ENCODE measurements around the gene ZNF326. TPM values are rescaled to one million over a fixed set of nuclear protein-coding genes. Genes with fewer than 3 reads are reported as not detected.
"Not testable (repeated sequence)": the region's sequence is repeated elsewhere in the genome, so short reads cannot be mapped to it uniquely, and the experiment has no call there.

ZNF326 gene
- polyA plus RNA-seq, 1 of the 3 experiments (the other 2 are of a cell fraction) = 16.4 TPM

DNA sequence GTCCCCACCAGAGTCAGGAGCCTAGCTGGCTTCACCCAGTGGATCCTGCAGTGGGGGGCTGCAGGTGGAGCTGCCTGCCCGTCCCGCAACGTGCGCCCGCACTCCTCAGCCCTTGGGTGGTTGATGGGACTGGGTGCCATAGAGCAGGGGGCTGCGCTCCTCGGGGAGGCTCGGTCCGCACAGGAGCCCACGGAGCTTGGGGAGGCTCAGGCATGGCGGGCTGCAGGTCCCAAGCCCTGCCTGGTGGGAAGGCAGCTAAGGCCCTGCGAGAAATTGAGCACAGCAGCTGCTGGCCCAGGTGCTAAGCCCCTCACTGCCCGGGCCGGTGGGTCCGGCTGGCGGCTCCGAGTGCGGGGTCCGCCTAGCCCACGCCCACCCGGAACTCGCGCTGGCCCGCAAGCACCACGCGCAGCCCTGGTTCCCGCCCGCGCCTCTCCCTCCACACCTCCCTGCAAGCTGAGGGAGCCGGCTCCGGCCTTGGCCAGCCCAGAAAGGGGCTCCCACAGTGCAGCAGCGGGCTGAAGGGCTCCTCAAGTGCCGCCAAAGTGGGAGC lies 10.3 kb upstream of the ZNF326 start:
- H3K4me2 ChIP-seq; H4K20me1 ChIP-seq (ENCODE audit: insufficient read depth); POLR2A ChIA-PET; H2AFZ ChIP-seq (ENCODE audit: low read depth); H3K79me2 ChIP-seq (ENCODE audit: insufficient read depth); H3K4me3 ChIP-seq (ENCODE audit: low read depth in 2 of 2, low read length in 1 of 2); H3K27ac ChIP-seq (ENCODE audit: low read depth in 2 of 2, low read length in 1 of 2); H3K9me2 ChIP-seq; H3K9ac ChIP-seq; H3K4me1 ChIP-seq (ENCODE audit: control insufficient read depth in 1 of 2, insufficient read depth in 2 of 2, low read depth in 1 of 2, low read length in 1 of 2); H3K27me3 ChIP-seq (ENCODE audit: insufficient read depth); H3F3A ChIP-seq (replicated peaks; ENCODE audit: insufficient read depth); H3K9me3 ChIP-seq; H3K36me3 ChIP-seq (replicated peaks in 1 of 2; ENCODE audit: control insufficient read depth in 1 of 2, insufficient read depth in 2 of 2, low read length in 1 of 2); DNase-seq: not testable (repeated sequence)
- 95% methylated on average over 21 of the region's 33 CpGs for whole genome bisulfite sequencing (ENCODE audit: low lambda C conversion rate)
- CTCF ChIA-PET = interaction anchor here (1.1 to 5.1 kb wide), 5 partner anchors 41 to 222 kb away, joined by 3 to 42 read pairs (median 4); no protein-coding TSS in a partner anchor

DNA sequence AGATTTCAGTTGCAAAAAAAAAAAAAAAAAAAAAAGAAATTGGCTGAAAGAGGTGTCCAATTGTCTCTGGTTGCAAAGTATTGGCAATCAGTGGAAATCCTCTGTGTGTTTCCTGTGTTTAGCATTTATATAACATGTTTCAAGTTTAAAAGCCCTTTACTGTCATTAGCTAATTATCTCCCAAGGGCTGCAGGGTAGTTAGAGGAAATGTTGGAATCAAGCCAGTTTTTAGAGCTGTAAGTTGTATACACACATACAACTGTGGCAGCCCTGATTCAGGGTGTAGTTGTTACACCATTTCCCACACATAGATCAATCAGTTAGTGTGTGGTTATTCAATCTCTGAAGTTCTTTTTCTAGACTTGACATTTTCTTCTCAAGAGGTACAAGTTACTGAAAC lies 8.9 kb upstream of the ZNF326 start:
- Histone ChIP-seq H4K20me1 (ENCODE audit: insufficient read depth) (no peaks in the 10 kb centered on the region), H3K9ac (no peak overlapping the region), H3K4me2 (no peak overlapping the region), H3K79me2 (ENCODE audit: insufficient read depth) (no peaks in the 10 kb centered on the region), H3F3A (replicated peaks; ENCODE audit: insufficient read depth) (peaks cover 3% of the 10 kb centered on the region), H3K4me3 (ENCODE audit: low read depth in 2 of 2, low read length in 1 of 2) (no peak overlapping the region), H2AFZ (ENCODE audit: low read depth) (no peak overlapping the region), H3K27ac (ENCODE audit: low read depth in 2 of 2, low read length in 1 of 2) (no peak overlapping the region), H3K27me3 (ENCODE audit: insufficient read depth) (no peaks in the 10 kb centered on the region), H3K36me3 (replicated peaks in 1 of 2; ENCODE audit: control insufficient read depth in 1 of 2, insufficient read depth in 2 of 2, low read length in 1 of 2) (no peaks in the 10 kb centered on the region), H3K9me3 (no peaks in the 10 kb centered on the region), H3K4me1 (ENCODE audit: control insufficient read depth in 1 of 2, insufficient read depth in 2 of 2, low read depth in 1 of 2, low read length in 1 of 2) (peaks cover 0 to 5% of the 10 kb centered on the region in 2 experiments; a peak in 3 of 4 replicates), H3K9me2 (no peaks in the 10 kb centered on the region)
- CTCF ChIA-PET = interaction anchor here (0.6 to 5.1 kb wide), 13 partner anchors 9 to 223 kb away, joined by 3 to 42 read pairs (median 4); no protein-coding TSS in a partner anchor
- POLR2A ChIA-PET = no interaction called here
- DNase-seq = peak; percentile 37
- no peak for TF ChIP-seq GABPA (IDR thresholded peaks at IDR 0.05; ENCODE audit: low read depth)
- no peak for TF ChIP-seq FOSL2 (IDR thresholded peaks at IDR 0.05; ENCODE audit: borderline replicate concordance, low read depth)
- no peak for TF ChIP-seq RCOR1 (IDR thresholded peaks at IDR 0.05; ENCODE audit: low read length)
- TF ChIP-seq GATA2 (CRISPR knock-in tag; IDR thresholded peaks at IDR 0.05) = no peak
- TF ChIP-seq SIN3A (IDR thresholded peaks at IDR 0.05; ENCODE audit: borderline replicate concordance, low read depth, low read length) = no peak
- TF ChIP-seq RXRA (IDR thresholded peaks at IDR 0.05; ENCODE audit: borderline replicate concordance, low read depth) = no peak
- TF ChIP-seq TCF12 (IDR thresholded peaks at IDR 0.05) = no peak
- TF ChIP-seq EP300 (IDR thresholded peaks at IDR 0.05; ENCODE audit: borderline replicate concordance in 1 of 2, low read depth in 1 of 2, low read length in 1 of 2) = no peak
- TF ChIP-seq TEAD4 (IDR thresholded peaks at IDR 0.05; ENCODE audit: borderline replicate concordance, insufficient read depth) = no peak
- no peak for TF ChIP-seq POLR2AphosphoS5 (IDR thresholded peaks at IDR 0.05; ENCODE audit: low read depth, low read length)
- TF ChIP-seq, protein P1, sequence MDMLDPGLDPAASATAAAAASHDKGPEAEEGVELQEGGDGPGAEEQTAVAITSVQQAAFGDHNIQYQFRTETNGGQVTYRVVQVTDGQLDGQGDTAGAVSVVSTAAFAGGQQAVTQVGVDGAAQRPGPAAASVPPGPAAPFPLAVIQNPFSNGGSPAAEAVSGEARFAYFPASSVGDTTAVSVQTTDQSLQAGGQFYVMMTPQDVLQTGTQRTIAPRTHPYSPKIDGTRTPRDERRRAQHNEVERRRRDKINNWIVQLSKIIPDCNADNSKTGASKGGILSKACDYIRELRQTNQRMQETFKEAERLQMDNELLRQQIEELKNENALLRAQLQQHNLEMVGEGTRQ (IDR thresholded peaks at IDR 0.05; ENCODE audit: borderline replicate concordance, low read depth, low read length) = no peak
- TF ChIP-seq, protein P2, sequence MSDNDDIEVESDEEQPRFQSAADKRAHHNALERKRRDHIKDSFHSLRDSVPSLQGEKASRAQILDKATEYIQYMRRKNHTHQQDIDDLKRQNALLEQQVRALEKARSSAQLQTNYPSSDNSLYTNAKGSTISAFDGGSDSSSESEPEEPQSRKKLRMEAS (IDR thresholded peaks at IDR 0.05; ENCODE audit: low read depth) = no peak
- no peak for TF ChIP-seq FOXJ3 (CRISPR knock-in tag; IDR thresholded peaks at IDR 0.05)
- TF ChIP-seq, protein P3, sequence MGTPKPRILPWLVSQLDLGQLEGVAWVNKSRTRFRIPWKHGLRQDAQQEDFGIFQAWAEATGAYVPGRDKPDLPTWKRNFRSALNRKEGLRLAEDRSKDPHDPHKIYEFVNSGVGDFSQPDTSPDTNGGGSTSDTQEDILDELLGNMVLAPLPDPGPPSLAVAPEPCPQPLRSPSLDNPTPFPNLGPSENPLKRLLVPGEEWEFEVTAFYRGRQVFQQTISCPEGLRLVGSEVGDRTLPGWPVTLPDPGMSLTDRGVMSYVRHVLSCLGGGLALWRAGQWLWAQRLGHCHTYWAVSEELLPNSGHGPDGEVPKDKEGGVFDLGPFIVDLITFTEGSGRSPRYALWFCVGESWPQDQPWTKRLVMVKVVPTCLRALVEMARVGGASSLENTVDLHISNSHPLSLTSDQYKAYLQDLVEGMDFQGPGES (IDR thresholded peaks at IDR 0.05; ENCODE audit: low read depth, low read length) = no peak
- no peak for TF ChIP-seq NFIC (IDR thresholded peaks at IDR 0.05; ENCODE audit: borderline replicate concordance)
- no peak for TF ChIP-seq YY1 (IDR thresholded peaks at IDR 0.05; ENCODE audit: low read depth)
- TF ChIP-seq MEF2A (IDR thresholded peaks at IDR 0.05; ENCODE audit: borderline replicate concordance, low read depth) = no peak
- no peak for TF ChIP-seq TAF1 (IDR thresholded peaks at IDR 0.05; ENCODE audit: borderline replicate concordance, low read depth, low read length)
- TF ChIP-seq FOXM1 (IDR thresholded peaks at IDR 0.05; ENCODE audit: low read depth) = no peak
- TF ChIP-seq ELF1 (IDR thresholded peaks at IDR 0.05) = no peak
